WTC11 (cell line): ENCODE data around the gene CLPX. TPM values are rescaled to one million over a fixed set of nuclear protein-coding genes. Genes with fewer than 3 reads are reported as not detected.

Source experiments
- ATAC-seq: fragments of 200-7000 bp; cut with Tn5 transposase; 2 replicates; pipeline ENCODE4 v1.10.0; 2021; ENCODE audit warnings: mild to moderate bottlenecking, moderate library complexity
- CTCF ChIA-PET: fragments of 300-600 bp; sonication (Branson Sonifier 250); formaldehyde crosslinking; loops from one replicate; lab custom pipeline; 2021; ENCODE audit warnings: antibody characterized with exemption; lab: Charles Lee
- POLR2A ChIA-PET: fragments of 350-600 bp; sonication (Branson Sonifier 250); formaldehyde crosslinking; loops from one replicate; lab custom pipeline; 2021; ENCODE audit warnings: antibody characterized with exemption; lab: Charles Lee
- DNase-seq: peaks from one replicate; pipeline ENCODE4 v3.0.0; 2021; ENCODE audit warnings: low spot score
- H3K27ac Mint-ChIP-seq: 2 replicates; pipeline ENCODE4 v1.8.0; 2021; ENCODE audit warnings: mixed read lengths
- H3K27me3 Mint-ChIP-seq: 2 replicates; pipeline ENCODE4 v1.8.0; 2021; ENCODE audit warnings: low read depth, mild to moderate bottlenecking, moderate library complexity, mixed read lengths
- H3K36me3 Mint-ChIP-seq: 2 replicates; pipeline ENCODE4 v1.8.0; 2021; ENCODE audit warnings: mixed read lengths
- H3K4me1 Mint-ChIP-seq: 2 replicates; pipeline ENCODE4 v1.8.0; 2022; ENCODE audit warnings: mixed read lengths
- H3K4me3 Mint-ChIP-seq: 2 replicates; pipeline ENCODE4 v1.8.0; 2021; ENCODE audit warnings: mild to moderate bottlenecking, moderate library complexity, mixed read lengths
- H3K9me3 Mint-ChIP-seq: 2 replicates; pipeline ENCODE4 v1.8.0; 2021; ENCODE audit warnings: mixed read lengths
- ATF2 ChIP-seq: sonication (generic); formaldehyde crosslinking; IDR thresholded peaks from 2 replicates; pipeline ENCODE4 v1.8.1; 2022; ENCODE audit warnings: low read depth, missing genetic modification reagents, borderline replicate concordance
- CBFB ChIP-seq: sonication (generic); formaldehyde crosslinking; IDR thresholded peaks from 2 replicates; pipeline ENCODE4 v1.8.1; 2022; ENCODE audit warnings: mild to moderate bottlenecking, low read depth, missing genetic modification reagents
- CREB1 ChIP-seq: sonication (generic); formaldehyde crosslinking; IDR thresholded peaks from 2 replicates; pipeline ENCODE4 v1.8.0; 2023; ENCODE audit warnings: mild to moderate bottlenecking, missing genetic modification reagents
- CREM ChIP-seq: sonication (generic); formaldehyde crosslinking; IDR thresholded peaks from 2 replicates; pipeline ENCODE4 v1.8.1; 2022; ENCODE audit warnings: mild to moderate bottlenecking, missing genetic modification reagents, moderate library complexity
- ERG ChIP-seq: fragments of 250-450 bp; sonication (Bioruptor Pico); IDR thresholded peaks from 2 replicates; pipeline ENCODE4 v1.8.0; 2021; ENCODE audit warnings: mild to moderate bottlenecking
- FOXK1 ChIP-seq: sonication (generic); formaldehyde crosslinking; IDR thresholded peaks from 2 replicates; pipeline ENCODE4 v1.8.0; 2022; ENCODE audit warnings: mild to moderate bottlenecking, moderate library complexity, missing genetic modification reagents
- GABPB1 ChIP-seq: sonication (generic); formaldehyde crosslinking; IDR thresholded peaks from 2 replicates; pipeline ENCODE4 v1.8.1; 2023; ENCODE audit warnings: mild to moderate bottlenecking, missing genetic modification reagents
- HMGXB4 ChIP-seq: sonication (generic); formaldehyde crosslinking; IDR thresholded peaks from 2 replicates; pipeline ENCODE4 v1.8.1; 2023; ENCODE audit warnings: mild to moderate bottlenecking, moderate library complexity, missing genetic modification reagents
- IRF1 ChIP-seq: sonication (generic); formaldehyde crosslinking; IDR thresholded peaks from 2 replicates; pipeline ENCODE4 v1.8.0; 2023; ENCODE audit warnings: missing genetic modification reagents
- IRF2 ChIP-seq: sonication (generic); formaldehyde crosslinking; IDR thresholded peaks from 2 replicates; pipeline ENCODE4 v1.8.0; 2022; ENCODE audit warnings: low read depth, missing genetic modification reagents, borderline replicate concordance
- KAT7 ChIP-seq: sonication (generic); formaldehyde crosslinking; IDR thresholded peaks from 2 replicates; pipeline ENCODE4 v1.8.1; 2023; ENCODE audit warnings: missing genetic modification reagents, mild to moderate bottlenecking, borderline replicate concordance
- MXD4 ChIP-seq: fragments of 250-450 bp; sonication (Bioruptor Pico); IDR thresholded peaks from 2 replicates; pipeline ENCODE4 v1.8.0; 2021; ENCODE audit warnings: mild to moderate bottlenecking, moderate library complexity, borderline replicate concordance
- NFATC4 ChIP-seq: fragments of 250-450 bp; sonication (Bioruptor Pico); IDR thresholded peaks from 2 replicates; pipeline ENCODE4 v1.9.0; 2021; ENCODE audit warnings: mild to moderate bottlenecking
- NFYB ChIP-seq: sonication (generic); formaldehyde crosslinking; conservative IDR thresholded peaks from 2 replicates; pipeline ENCODE4 v1.8.0; 2022; ENCODE audit warnings: low read depth, missing genetic modification reagents
- PREB ChIP-seq: sonication (generic); formaldehyde crosslinking; IDR thresholded peaks from 2 replicates; pipeline ENCODE4 v1.8.1; 2022; ENCODE audit warnings: mild to moderate bottlenecking, missing genetic modification reagents, moderate library complexity, borderline replicate concordance
- PRRX2 ChIP-seq: fragments of 250-450 bp; sonication (Bioruptor Pico); IDR thresholded peaks from 2 replicates; pipeline ENCODE4 v1.8.0; 2021; ENCODE audit warnings: mild to moderate bottlenecking
- SMAD4 ChIP-seq: sonication (generic); formaldehyde crosslinking; IDR thresholded peaks from 2 replicates; pipeline ENCODE4 v1.8.0; 2022; ENCODE audit warnings: mild to moderate bottlenecking, missing genetic modification reagents
- SOX15 ChIP-seq: fragments of 250-450 bp; sonication (Bioruptor Pico); IDR thresholded peaks from 2 replicates; pipeline ENCODE4 v1.9.0; 2021; ENCODE audit warnings: mild to moderate bottlenecking
- TEAD1 ChIP-seq: sonication (generic); formaldehyde crosslinking; IDR thresholded peaks from 2 replicates; pipeline ENCODE4 v1.8.0; 2022; ENCODE audit warnings: mild to moderate bottlenecking, missing genetic modification reagents
- ZBTB21 ChIP-seq: sonication (generic); formaldehyde crosslinking; IDR thresholded peaks from 2 replicates; pipeline ENCODE4 v1.8.1; 2023; ENCODE audit warnings: mild to moderate bottlenecking, missing genetic modification reagents, borderline replicate concordance
- ZMAT4 ChIP-seq: fragments of 250-450 bp; sonication (Bioruptor Pico); IDR thresholded peaks from 2 replicates; pipeline ENCODE4 v1.9.0; 2021; ENCODE audit warnings: mild to moderate bottlenecking
- ZNF219 ChIP-seq: sonication (generic); formaldehyde crosslinking; IDR thresholded peaks from 2 replicates; pipeline ENCODE4 v1.8.0; 2023; ENCODE audit warnings: missing genetic modification reagents, mild to moderate bottlenecking, borderline replicate concordance
- ZNF263 ChIP-seq: sonication (generic); formaldehyde crosslinking; IDR thresholded peaks from 2 replicates; pipeline ENCODE4 v1.8.1; 2022; ENCODE audit warnings: low read depth, mild to moderate bottlenecking, moderate library complexity, missing genetic modification reagents
- ZNF317 ChIP-seq: sonication (generic); formaldehyde crosslinking; IDR thresholded peaks from 2 replicates; pipeline ENCODE4 v1.8.1; 2023; ENCODE audit warnings: low read depth, mild to moderate bottlenecking, moderate library complexity, missing genetic modification reagents, borderline replicate concordance
- ZNF416 ChIP-seq: fragments of 250-450 bp; sonication (Bioruptor Pico); IDR thresholded peaks from 2 replicates; pipeline ENCODE4 v1.9.0; 2021; ENCODE audit warnings: mild to moderate bottlenecking, inconsistent platforms
- ZNF423 ChIP-seq: fragments of 250-450 bp; sonication (Bioruptor Pico); IDR thresholded peaks from 2 replicates; pipeline ENCODE4 v2.1.2; 2022; ENCODE audit warnings: mild to moderate bottlenecking, moderate library complexity
- ZNF425 ChIP-seq: fragments of 250-450 bp; sonication (Bioruptor Pico); conservative IDR thresholded peaks from 2 replicates; pipeline ENCODE4 v1.9.0; 2021; ENCODE audit warnings: mild to moderate bottlenecking
- total RNA-seq: library from RNA; stranded (reverse); gene quantifications from 3 replicates; pipeline ENCODE4 v1.2.3, GENCODE V29; 2021

Gene CLPX
- total RNA-seq, 1 experiment from 2014 or later: 68.7 TPM

GRCh38 chr15:65198571-65198970 lies 13.4 kb upstream of the CLPX start (continued):
- TF ChIP-seq KAT7 (CRISPR knock-in tag): no peak

- Mint-ChIP-seq H3K27ac (no peak overlapping the region), H3K9me3 (peaks cover 3% of the 10 kb centered on the region), H3K4me3 (no peak overlapping the region), H3K4me1 (peaks cover 5% of the 10 kb centered on the region; the same call in 1 of the 2 replicates), H3K36me3 (no peaks in the 10 kb centered on the region), H3K27me3 (no peaks in the 10 kb centered on the region)
- DNase-seq: no peak
- no peak for TF ChIP-seq ZNF317
- no peak for TF ChIP-seq IRF1 (CRISPR knock-in tag)
- TF ChIP-seq PRRX2 (CRISPR knock-in tag): no peak
- TF ChIP-seq CREM: no peak
- TF ChIP-seq GABPB1 (CRISPR knock-in tag): no peak
- TF ChIP-seq HMGXB4 (CRISPR knock-in tag): no peak
- TF ChIP-seq PREB (CRISPR knock-in tag): no peak
- TF ChIP-seq CREB1: no peak
- no peak for TF ChIP-seq IRF2
- ChIA-PET CTCF (no interaction called here), POLR2A (interaction anchor here (0.5 kb wide), 1 partner anchor 9 kb away, joined by 5 read pairs; no protein-coding TSS in a partner anchor)
- ATAC-seq: no peak
Observed at GRCh38 chr15:65197337-65197645, 12.1 kb upstream of the CLPX start.

- H3K27me3 Mint-ChIP-seq: no peaks in the 10 kb centered on the region
- TF ChIP-seq TEAD1 (no peak), ZNF425 (CRISPR knock-in tag) (no peak), ATF2 (CRISPR knock-in tag) (no peak), ZNF416 (CRISPR knock-in tag) (no peak), MXD4 (CRISPR knock-in tag) (no peak), NFATC4 (CRISPR knock-in tag) (no peak), SMAD4 (CRISPR knock-in tag) (no peak), CBFB (CRISPR knock-in tag) (no peak), NFYB (CRISPR knock-in tag) (no peak), SOX15 (no peak), ERG (no peak), ZNF263 (CRISPR knock-in tag) (no peak), ZBTB21 (CRISPR knock-in tag) (no peak), ZMAT4 (CRISPR knock-in tag) (no peak), FOXK1 (CRISPR knock-in tag) (no peak), ZNF219 (CRISPR knock-in tag) (no peak), ZNF423 (CRISPR knock-in tag) (no peak)
- ChIA-PET POLR2A (interaction anchor here (0.5 kb wide), 1 partner anchor 8 kb away, joined by 5 read pairs; no protein-coding TSS in a partner anchor), CTCF (no interaction called here)
- ATAC-seq (peak; percentile 77), DNase-seq (peak; percentile 27)
- peaks cover 7% of the 10 kb centered on the region for H3K9me3 Mint-ChIP-seq
- H3K4me1 Mint-ChIP-seq: peaks cover 5% of the 10 kb centered on the region; the same call in 1 of the 2 replicates
- no peak overlapping the region for H3K27ac Mint-ChIP-seq
- H3K36me3 Mint-ChIP-seq: no peaks in the 10 kb centered on the region
- H3K4me3 Mint-ChIP-seq: no peak overlapping the region
Observed at GRCh38 chr15:65196637-65197336, 11.6 kb upstream of the CLPX start.
